ENCODE data around the gene SOX5.
"Not testable (repeated sequence)": the region's sequence is repeated elsewhere in the genome, so short reads cannot be mapped to it uniquely, and the experiment has no call there.

Gene SOX5

GRCh38 chr12:23909551-23909950, 39.9 kb downstream of the SOX5 start:
- no peak for DNase-seq (ENCODE audit: low read depth in 2 of 2, low spot score in 1 of 2)

- no peak for DNase-seq (ENCODE audit: low read depth in 2 of 2, low spot score in 1 of 2)
Measured at GRCh38 chr12:23906329-23906728, 43.1 kb downstream of the SOX5 start.

- no peak for DNase-seq (ENCODE audit: low read depth in 2 of 2, low spot score in 1 of 2)
Measured at GRCh38 chr12:23899434-23899833, 50.0 kb downstream of the SOX5 start.

GRCh38 chr12:23898121-23898520, 51.3 kb downstream of the SOX5 start:
- no peak for DNase-seq (ENCODE audit: low read depth in 2 of 2, low spot score in 1 of 2)

DNA sequence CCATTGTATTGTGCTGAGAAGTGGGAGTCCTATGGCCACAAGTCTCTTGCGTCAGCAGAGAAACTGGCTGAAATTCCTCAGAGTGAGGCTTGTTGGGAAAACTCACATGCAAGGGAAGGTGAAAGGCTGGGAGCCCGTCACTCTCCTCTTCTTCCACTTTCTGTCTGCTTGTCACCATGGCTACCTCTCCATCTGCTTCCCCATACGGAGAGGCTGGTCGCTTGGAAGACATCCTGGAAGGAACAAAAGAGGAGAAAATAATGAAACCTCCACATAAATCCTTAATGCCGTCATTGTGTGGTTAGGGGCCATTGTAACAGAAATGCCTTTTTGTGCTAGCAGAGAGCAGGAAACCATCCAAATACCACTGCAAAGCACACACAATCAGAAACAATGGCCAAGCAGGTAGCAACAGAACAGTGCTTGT, 53.7 kb downstream of the SOX5 start:
- no peak for DNase-seq (ENCODE audit: low read depth in 2 of 2, low spot score in 1 of 2)

GRCh38 chr12:23893611-23894010, 55.9 kb downstream of the SOX5 start:
- DNase-seq (ENCODE audit: low read depth in 2 of 2, low spot score in 1 of 2): no peak

DNA sequence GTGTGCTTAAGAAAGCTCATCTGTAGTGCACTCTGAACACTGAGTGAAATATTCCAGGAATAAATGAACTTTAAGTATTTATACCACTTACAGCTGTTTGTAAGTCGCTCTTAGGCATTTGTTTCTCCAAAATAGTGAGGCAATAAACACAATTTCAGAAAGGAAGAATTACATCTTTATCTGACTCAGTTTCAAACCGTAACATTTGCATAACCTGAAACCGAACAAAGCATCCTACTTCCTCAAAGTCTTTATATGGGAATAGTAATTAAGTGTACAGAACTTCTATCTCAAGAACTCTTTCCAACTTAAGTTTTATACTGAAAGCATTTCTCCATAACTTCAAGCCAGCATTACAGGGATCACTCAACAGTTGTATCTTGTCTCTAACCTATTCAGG, 58.4 kb downstream of the SOX5 start:
- no peak for DNase-seq (ENCODE audit: low read depth in 2 of 2, low spot score in 1 of 2)

DNA sequence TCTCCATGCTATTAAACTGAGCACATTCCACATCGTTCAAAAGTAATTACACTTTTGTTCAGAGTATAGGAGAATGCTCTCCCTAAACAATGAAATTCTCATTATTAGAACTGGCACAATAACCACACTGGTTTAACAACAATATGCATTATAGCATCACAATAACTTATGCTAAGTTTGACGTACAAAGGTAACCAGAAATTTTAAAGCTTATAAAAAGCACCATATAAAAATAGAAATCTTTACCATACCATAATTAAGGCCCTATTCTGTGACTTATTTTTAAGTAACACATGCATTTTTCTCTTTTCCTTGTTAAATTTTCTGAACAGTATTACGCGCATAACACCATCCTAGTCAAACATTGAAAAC, 60.4 kb downstream of the SOX5 start:
- no peak for DNase-seq (ENCODE audit: low read depth in 2 of 2, low spot score in 1 of 2)

GRCh38 chr12:23888396-23889068, 60.9 kb downstream of the SOX5 start:
- DNase-seq (ENCODE audit: low read depth in 2 of 2, low spot score in 1 of 2): no peak

DNA sequence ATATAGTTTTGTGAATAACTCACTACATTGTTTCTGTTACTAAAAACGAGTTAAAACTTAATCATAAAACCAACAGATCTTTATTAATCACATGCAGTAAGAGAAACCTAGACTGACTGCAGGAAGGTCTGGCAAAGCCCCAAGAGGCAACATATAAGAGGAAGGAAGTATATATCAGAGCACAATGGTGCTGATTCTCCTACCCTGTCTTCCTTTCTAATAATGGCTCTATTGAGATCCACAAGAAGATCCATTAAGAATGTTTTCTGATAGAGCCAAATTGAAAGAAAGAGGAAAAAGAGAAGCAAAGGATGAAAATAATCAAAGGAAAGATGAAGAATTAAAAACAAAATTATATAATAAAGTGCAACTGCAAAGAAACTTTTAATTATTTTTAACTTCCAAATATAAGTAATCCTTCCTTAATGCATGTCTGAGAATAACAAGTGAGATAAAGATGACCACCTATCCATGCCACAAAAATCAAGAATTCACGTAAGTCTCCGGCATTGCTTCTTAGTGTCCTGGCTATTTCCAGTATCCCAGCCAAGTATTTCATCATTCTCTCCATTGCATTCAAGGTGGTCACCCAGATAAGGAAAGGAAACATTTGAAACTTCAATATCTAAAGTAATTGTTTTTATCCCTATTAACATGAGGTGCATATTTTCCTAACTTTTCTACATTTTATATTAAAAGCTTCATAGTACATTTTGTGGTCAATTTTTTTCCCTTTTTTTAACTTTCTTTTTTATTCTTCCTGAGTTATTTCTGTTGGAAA, 62.2 kb downstream of the SOX5 start:
- DNase-seq (ENCODE audit: low read depth in 2 of 2, low spot score in 1 of 2): no peak

DNA sequence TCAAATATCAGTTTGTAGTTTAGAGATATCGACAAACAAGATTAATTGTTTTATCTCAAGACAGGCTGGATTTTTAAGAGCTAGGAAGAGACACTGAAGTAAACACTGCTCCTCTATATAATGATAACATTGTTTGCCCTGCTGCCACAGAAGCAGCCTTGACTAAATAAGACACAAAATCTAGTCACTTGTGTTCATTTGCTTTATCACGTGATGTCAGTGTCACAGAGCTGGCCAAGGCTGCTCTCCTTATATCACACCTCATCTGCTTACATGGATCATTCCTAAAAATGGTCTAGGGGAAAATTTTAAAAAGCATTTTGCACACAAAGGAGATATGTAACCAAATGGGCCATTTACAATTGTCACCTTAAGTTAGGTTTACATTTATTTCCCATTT, 64.1 kb downstream of the SOX5 start:
- no peak for DNase-seq (ENCODE audit: low read depth in 2 of 2, low spot score in 1 of 2)

GRCh38 chr12:23884909-23885308, 64.6 kb downstream of the SOX5 start:
- no peak for DNase-seq (ENCODE audit: low read depth in 2 of 2, low spot score in 1 of 2)

DNA sequence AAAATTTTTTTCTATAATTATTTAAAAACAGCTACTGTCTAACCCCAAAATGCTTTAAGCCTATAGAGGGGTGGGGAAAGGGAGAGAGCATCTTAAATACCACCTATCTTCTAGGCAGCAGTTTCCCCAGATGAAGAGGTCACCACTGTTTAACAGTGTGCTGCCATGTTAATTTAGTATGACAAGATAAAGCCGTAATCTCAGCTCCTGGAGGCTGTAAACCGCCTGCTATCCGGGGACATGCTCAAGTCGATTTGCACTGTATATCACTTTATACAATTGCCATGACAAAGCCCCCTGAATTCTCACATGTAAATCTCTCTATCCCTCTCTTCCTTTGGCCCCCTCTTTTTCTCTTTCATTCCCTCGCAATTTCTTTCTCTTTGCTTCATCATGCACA, 68.5 kb downstream of the SOX5 start:
- DNase-seq (ENCODE audit: low read depth in 2 of 2, low spot score in 1 of 2): no peak

DNA sequence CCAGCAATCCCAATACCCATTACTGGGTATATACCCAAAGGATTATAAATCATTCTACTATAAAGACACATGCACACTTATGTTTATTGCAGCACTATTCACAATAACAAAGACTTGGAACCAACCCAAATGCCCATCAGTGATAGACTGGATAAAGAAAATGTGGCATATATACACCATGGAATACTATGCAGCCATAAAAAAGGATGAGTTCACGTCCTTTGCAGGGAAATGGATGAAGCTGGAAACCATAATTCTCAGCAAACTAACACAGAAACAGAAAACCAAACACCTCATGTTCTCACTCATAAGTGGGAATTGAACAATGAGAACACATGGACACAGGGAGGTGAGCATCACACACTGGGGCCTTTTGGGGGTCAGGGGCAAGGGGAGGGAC, 72.9 kb downstream of the SOX5 start:
- not testable (repeated sequence) for DNase-seq (ENCODE audit: low read depth in 2 of 2, low spot score in 1 of 2)

- DNase-seq (ENCODE audit: low read depth in 2 of 2, low spot score in 1 of 2): no peak
Measured at GRCh38 chr12:23867794-23868193, 81.7 kb downstream of the SOX5 start.

DNA sequence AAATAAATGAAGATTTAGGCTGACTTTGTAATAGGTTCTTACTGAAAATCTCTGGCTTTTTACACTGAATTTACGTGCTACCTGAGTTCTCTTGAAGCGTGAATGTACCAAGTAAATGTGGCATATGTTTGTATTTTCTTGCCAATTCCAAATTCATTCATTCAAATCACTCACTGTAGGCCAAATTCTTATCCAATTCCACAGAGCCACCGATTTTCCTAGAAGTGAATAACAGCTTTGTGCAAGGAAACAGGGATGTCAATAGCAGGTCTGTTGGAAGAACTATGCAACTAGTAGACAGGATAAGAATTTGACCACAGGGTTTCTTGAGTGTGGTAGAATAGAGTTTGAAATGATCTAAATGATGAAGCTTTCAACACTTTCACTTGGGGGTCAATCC, 86.8 kb downstream of the SOX5 start:
- DNase-seq (ENCODE audit: low read depth in 2 of 2, low spot score in 1 of 2): no peak

GRCh38 chr12:23860019-23860418, 89.5 kb downstream of the SOX5 start:
- DNase-seq (ENCODE audit: low read depth in 2 of 2, low spot score in 1 of 2): no peak

GRCh38 chr12:23857178-23857577, 92.3 kb downstream of the SOX5 start:
- no peak for DNase-seq (ENCODE audit: low read depth in 2 of 2, low spot score in 1 of 2)

DNA sequence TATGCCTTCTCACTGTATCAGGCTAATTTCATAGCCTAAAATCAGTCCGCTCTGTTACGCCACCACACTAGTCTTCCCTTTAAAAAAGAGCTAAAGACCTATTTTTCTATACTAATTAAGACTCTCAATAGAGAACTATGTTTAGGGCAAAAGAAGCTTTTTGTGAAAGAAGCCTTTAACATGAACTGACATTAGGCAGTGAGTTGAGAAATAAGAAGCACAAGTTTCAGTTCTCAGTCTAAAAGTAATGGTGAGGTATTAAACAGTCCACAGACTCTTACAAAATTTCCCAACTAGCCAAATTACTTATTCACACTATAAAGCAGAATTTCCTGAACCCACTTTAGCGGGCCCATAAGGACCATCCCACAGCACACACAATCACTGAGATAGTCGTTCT, 93.7 kb downstream of the SOX5 start:
- no peak for DNase-seq (ENCODE audit: low read depth in 2 of 2, low spot score in 1 of 2)

DNA sequence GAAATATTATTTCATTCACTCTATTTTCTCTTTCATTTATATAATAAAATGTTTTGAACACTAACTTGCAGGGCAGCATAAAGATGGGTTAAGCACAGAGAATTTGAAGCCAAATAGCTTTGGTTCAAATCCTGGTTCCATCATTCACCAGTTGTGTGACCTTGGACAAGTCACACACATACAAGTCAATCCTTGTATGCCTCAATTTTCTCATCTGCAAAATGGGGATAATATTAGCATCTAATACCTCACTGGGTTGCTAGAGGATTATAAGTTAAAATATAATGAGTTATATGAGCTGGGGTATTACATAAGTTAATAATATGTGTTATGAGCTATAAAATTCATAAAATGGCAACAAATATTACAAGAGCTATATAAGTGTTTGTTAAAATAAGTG, 94.9 kb downstream of the SOX5 start:
- DNase-seq (ENCODE audit: low read depth in 2 of 2, low spot score in 1 of 2): no peak

DNA sequence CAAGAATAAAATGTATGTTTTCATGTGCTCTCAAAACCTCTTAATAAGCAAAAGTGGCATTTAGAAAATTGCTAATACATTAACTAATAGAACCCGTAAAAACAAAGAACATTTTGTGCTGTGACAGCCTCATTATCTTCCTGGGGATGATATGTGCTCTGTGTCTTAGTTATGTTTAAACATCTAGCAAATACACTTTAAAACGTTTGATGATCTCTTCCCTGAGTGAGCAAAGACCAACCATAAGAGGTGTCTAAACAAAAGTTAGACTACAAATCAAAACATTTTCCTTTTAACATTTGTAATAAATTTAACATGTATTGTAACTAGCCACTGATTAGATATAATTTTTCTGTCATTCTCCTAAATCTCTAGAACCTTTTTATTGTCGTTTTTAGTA, 95.8 kb downstream of the SOX5 start:
- DNase-seq (ENCODE audit: low read depth in 2 of 2, low spot score in 1 of 2): no peak

DNA sequence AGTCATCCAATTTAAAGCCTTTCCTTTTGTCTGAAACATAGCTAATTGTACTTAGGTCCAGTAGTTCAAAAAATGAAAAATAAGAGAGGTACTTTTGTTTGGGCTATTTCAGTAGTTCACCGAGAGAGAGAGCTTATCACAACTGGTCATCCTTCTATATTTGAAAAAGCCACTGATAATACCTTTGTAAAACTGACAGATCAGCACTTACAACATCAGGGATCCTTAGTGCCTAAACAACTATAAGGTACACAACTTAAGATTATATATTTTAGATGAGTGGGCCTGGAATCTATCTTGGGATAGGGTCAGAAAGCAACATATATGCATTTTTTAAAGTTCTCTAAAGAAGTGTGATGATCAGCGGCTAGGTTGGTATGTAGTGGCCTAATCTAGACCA, 97.9 kb downstream of the SOX5 start:
- DNase-seq (ENCODE audit: low read depth in 2 of 2, low spot score in 1 of 2): no peak

DNA sequence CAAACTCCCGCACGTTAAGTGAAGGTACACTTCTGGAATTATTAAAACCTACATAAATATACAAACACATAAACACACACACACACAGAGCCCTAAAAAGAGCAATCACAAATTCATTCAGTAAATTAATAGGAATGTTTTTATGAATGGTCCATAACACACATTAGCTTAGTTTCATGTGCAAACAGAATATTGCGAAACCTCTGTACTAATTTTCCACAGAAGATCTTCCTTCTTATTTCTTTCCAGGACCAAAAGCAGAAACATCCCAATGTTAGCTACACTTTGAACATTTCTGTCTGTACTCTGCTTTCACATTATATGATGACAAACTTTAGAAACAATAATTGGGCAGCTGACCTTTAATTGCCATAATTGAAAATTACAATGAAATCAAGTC, 101.6 kb downstream of the SOX5 start:
- DNase-seq (ENCODE audit: low read depth in 2 of 2, low spot score in 1 of 2): no peak

Measured in stimulated activated CD8-positive, alpha-beta memory T cell treated with anti-CD3 and anti-CD28 coated beads, Interleukin-4, amount 100 ng/mL, for 4 hours (primary cell).